Naive B cell (primary cell): ENCODE results near the gene SH3GL3. TPM values are rescaled to one million over a fixed set of nuclear protein-coding genes. Genes with fewer than 3 reads are reported as not detected.

ENCODE experiments used
- ATAC-seq, 2 donors: fragments of 150-1000 bp; cut with Tn5 transposase; 2 replicates each; pipeline ENCODE4 v1.10.0; 2021; ENCODE audit warnings: low read depth in 2 of 2, mild to moderate bottlenecking in 2 of 2, moderate library complexity in 2 of 2
- DNase-seq: peaks from one replicate; pipeline ENCODE4 v3.0.0; 2022
- H3K27ac Mint-ChIP-seq, 6 donors: one replicate each; pipeline ENCODE4 v1.8.0; 2020 to 2022; ENCODE audit warnings: mild to moderate bottlenecking in 6 of 6, mixed read lengths in 6 of 6, moderate library complexity in 5 of 6, inconsistent platforms in 2 of 6
- H3K27me3 Mint-ChIP-seq, 3 donors: one replicate each; pipeline ENCODE4 v1.8.0; 2021 to 2022; ENCODE audit warnings: mixed read lengths in 3 of 3, mild to moderate bottlenecking in 1 of 3
- H3K36me3 Mint-ChIP-seq, 2 donors: one replicate each; pipeline ENCODE4 v1.8.0; 2020 to 2022; ENCODE audit warnings: mixed read lengths in 2 of 2, inconsistent platforms in 1 of 2, mild to moderate bottlenecking in 1 of 2
- H3K4me1 Mint-ChIP-seq, 3 donors: one replicate each; pipeline ENCODE4 v1.8.0; 2020 to 2022; ENCODE audit warnings: mixed read lengths in 3 of 3, inconsistent platforms in 1 of 3, mild to moderate bottlenecking in 1 of 3, moderate library complexity in 1 of 3
- H3K4me3 Mint-ChIP-seq, 8 donors: one replicate each; pipeline ENCODE4 v1.8.0; 2020 to 2022; ENCODE audit warnings: mild to moderate bottlenecking in 8 of 8, mixed read lengths in 8 of 8, moderate library complexity in 8 of 8, inconsistent platforms in 2 of 8
- H3K9me3 Mint-ChIP-seq, 7 donors: one replicate each; pipeline ENCODE4 v1.8.0; 2020 to 2022; ENCODE audit warnings: mixed read lengths in 7 of 7, mild to moderate bottlenecking in 5 of 7, inconsistent platforms in 2 of 7, moderate library complexity in 1 of 7
- polyA plus RNA-seq, 6 donors: library from polyadenylated mRNA; unstranded; fragments of 300-500 nt; fragmentation: Illumina TruSeq; gene quantifications; one replicate each; pipeline ENCODE4 v1.2.3, GENCODE V29; 2021; ENCODE audit warnings: low read depth in 6 of 6

Gene SH3GL3
- not detected for polyA plus RNA-seq

- H3K27me3 Mint-ChIP-seq: peaks cover 40 to 53% (median 51%) of the 10 kb centered on the region in 3 donors
- H3K36me3 Mint-ChIP-seq: no peaks in the 10 kb centered on the region
- DNase-seq (no peak), ATAC-seq (peak in 1 of 2 donors; percentile 21)
- peaks cover 0 to 4% (median 2%) of the 10 kb centered on the region in 7 donors for H3K9me3 Mint-ChIP-seq
- H3K4me1 Mint-ChIP-seq: peaks cover 4 to 17% (median 6%) of the 10 kb centered on the region in 3 donors
- peak within 1 kb of the TSS in 6 of 8 donors; percentile 29 to 76 (median 52) for H3K4me3 Mint-ChIP-seq
- H3K27ac Mint-ChIP-seq: peak within 1 kb of the TSS in 1 of 6 donors; percentile 29
Observed at GRCh38 chr15:83446904-83447709, at the start of gene SH3GL3. Gene SH3GL3, plus strand, starts transcription at chr15:83447341. Its CDS starts 193 bp downstream, at chr15:83447534.

GRCh38 chr15:83398626-83399025, 48.5 kb upstream of the SH3GL3 start:
- peaks cover 0 to 5% (median 0%) of the 10 kb centered on the region in 7 donors for H3K9me3 Mint-ChIP-seq
- H3K4me1 Mint-ChIP-seq: no peaks in the 10 kb centered on the region
- H3K27me3 Mint-ChIP-seq: peaks cover 13 to 37% (median 16%) of the 10 kb centered on the region in 3 donors
- H3K27ac Mint-ChIP-seq: no peak overlapping the region
- H3K4me3 Mint-ChIP-seq: no peak overlapping the region
- no peaks in the 10 kb centered on the region for H3K36me3 Mint-ChIP-seq
- DNase-seq (no peak), ATAC-seq (no peak)

- H3K4me1 Mint-ChIP-seq: no peaks in the 10 kb centered on the region
- no peak overlapping the region for H3K27ac Mint-ChIP-seq
- no peaks in the 10 kb centered on the region for H3K36me3 Mint-ChIP-seq
- ATAC-seq (no peak), DNase-seq (no peak)
- H3K4me3 Mint-ChIP-seq: no peak overlapping the region
- H3K27me3 Mint-ChIP-seq: peaks cover 9 to 22% (median 13%) of the 10 kb centered on the region in 3 donors
- peaks cover 0 to 2% (median 0%) of the 10 kb centered on the region in 7 donors for H3K9me3 Mint-ChIP-seq
Observed at GRCh38 chr15:83404121-83404520, 43.0 kb upstream of the SH3GL3 start.

GRCh38 chr15:83410532-83410931, 36.6 kb upstream of the SH3GL3 start:
- Mint-ChIP-seq H3K36me3 (no peaks in the 10 kb centered on the region), H3K27me3 (peaks cover 0 to 8% (median 5%) of the 10 kb centered on the region in 3 donors), H3K4me1 (peaks cover 0 to 3% (median 0%) of the 10 kb centered on the region in 3 donors), H3K4me3 (no peak overlapping the region), H3K9me3 (peaks cover 0 to 2% (median 0%) of the 10 kb centered on the region in 7 donors), H3K27ac (no peak overlapping the region)
- ATAC-seq: no peak
- DNase-seq: no peak

- H3K27ac Mint-ChIP-seq: no peak overlapping the region
- peaks cover 0 to 3% (median 0%) of the 10 kb centered on the region in 3 donors for H3K4me1 Mint-ChIP-seq
- H3K36me3 Mint-ChIP-seq: no peaks in the 10 kb centered on the region
- no peak for DNase-seq
- H3K9me3 Mint-ChIP-seq: peaks cover 0 to 2% (median 0%) of the 10 kb centered on the region in 7 donors
- ATAC-seq: no peak
- H3K4me3 Mint-ChIP-seq: no peak overlapping the region
- peaks cover 0 to 5% (median 0%) of the 10 kb centered on the region in 3 donors for H3K27me3 Mint-ChIP-seq
Observed at GRCh38 chr15:83413054-83413719, 34.0 kb upstream of the SH3GL3 start.

- H3K9me3 Mint-ChIP-seq: peaks cover 0 to 10% (median 5%) of the 10 kb centered on the region in 7 donors
- H3K27ac Mint-ChIP-seq: peak overlapping the region in 1 of 6 donors; percentile 77
- H3K4me3 Mint-ChIP-seq: no peak overlapping the region
- H3K36me3 Mint-ChIP-seq: peaks cover 0 to 7% of the 10 kb centered on the region in 2 donors
- H3K27me3 Mint-ChIP-seq: peaks cover 20 to 48% (median 34%) of the 10 kb centered on the region in 3 donors
- no peak for ATAC-seq
- DNase-seq: no peak
- H3K4me1 Mint-ChIP-seq: no peaks in the 10 kb centered on the region
Observed at GRCh38 chr15:83422081-83422480, 25.1 kb upstream of the SH3GL3 start.

- Mint-ChIP-seq H3K9me3 (peaks cover 0 to 10% (median 5%) of the 10 kb centered on the region in 7 donors), H3K27ac (peak overlapping the region in 1 of 6 donors; percentile 77), H3K4me3 (no peak overlapping the region), H3K4me1 (no peaks in the 10 kb centered on the region), H3K36me3 (peaks cover 0 to 7% of the 10 kb centered on the region in 2 donors), H3K27me3 (peaks cover 20 to 48% (median 34%) of the 10 kb centered on the region in 3 donors)
- DNase-seq (no peak), ATAC-seq (no peak)
Observed at GRCh38 chr15:83422541-83422940, 24.6 kb upstream of the SH3GL3 start.

GRCh38 chr15:83424101-83424500, 23.0 kb upstream of the SH3GL3 start:
- no peak for DNase-seq
- Mint-ChIP-seq H3K9me3 (peaks cover 2 to 20% (median 11%) of the 10 kb centered on the region in 7 donors), H3K36me3 (peaks cover 0 to 7% of the 10 kb centered on the region in 2 donors), H3K27ac (no peak overlapping the region), H3K4me3 (no peak overlapping the region), H3K4me1 (no peaks in the 10 kb centered on the region), H3K27me3 (peaks cover 21 to 48% (median 34%) of the 10 kb centered on the region in 3 donors)
- ATAC-seq: no peak

- no peak for ATAC-seq
- no peak overlapping the region for H3K27ac Mint-ChIP-seq
- peaks cover 2 to 16% (median 11%) of the 10 kb centered on the region in 7 donors for H3K9me3 Mint-ChIP-seq
- H3K36me3 Mint-ChIP-seq: no peaks in the 10 kb centered on the region
- no peak for DNase-seq
- H3K27me3 Mint-ChIP-seq: peaks cover 17 to 37% (median 27%) of the 10 kb centered on the region in 3 donors
- H3K4me3 Mint-ChIP-seq: no peak overlapping the region
- no peaks in the 10 kb centered on the region for H3K4me1 Mint-ChIP-seq
Observed at GRCh38 chr15:83430441-83430840, 16.7 kb upstream of the SH3GL3 start.

GRCh38 chr15:83431521-83431920, 15.6 kb upstream of the SH3GL3 start:
- peak overlapping the region in 1 of 6 donors; percentile 36 for H3K27ac Mint-ChIP-seq
- peak overlapping the region in 1 of 8 donors; percentile 61 for H3K4me3 Mint-ChIP-seq
- ATAC-seq (no peak), DNase-seq (no peak)
- no peaks in the 10 kb centered on the region for H3K4me1 Mint-ChIP-seq
- peaks cover 20 to 37% (median 22%) of the 10 kb centered on the region in 3 donors for H3K27me3 Mint-ChIP-seq
- H3K9me3 Mint-ChIP-seq: peaks cover 2 to 15% (median 9%) of the 10 kb centered on the region in 7 donors
- no peaks in the 10 kb centered on the region for H3K36me3 Mint-ChIP-seq

- DNase-seq: no peak
- Mint-ChIP-seq H3K4me3 (no peak overlapping the region), H3K36me3 (no peaks in the 10 kb centered on the region), H3K9me3 (peaks cover 0 to 4% (median 0%) of the 10 kb centered on the region in 7 donors), H3K27ac (no peak overlapping the region), H3K27me3 (peaks cover 27 to 45% (median 34%) of the 10 kb centered on the region in 3 donors), H3K4me1 (peaks cover 0 to 7% (median 2%) of the 10 kb centered on the region in 3 donors)
- no peak for ATAC-seq
Observed at GRCh38 chr15:83435202-83435601, 11.9 kb upstream of the SH3GL3 start.

GRCh38 chr15:83435782-83436181, 11.4 kb upstream of the SH3GL3 start:
- ATAC-seq (no peak), DNase-seq (no peak)
- Mint-ChIP-seq H3K4me1 (peaks cover 0 to 7% (median 2%) of the 10 kb centered on the region in 3 donors), H3K4me3 (no peak overlapping the region), H3K27me3 (peaks cover 29 to 46% (median 34%) of the 10 kb centered on the region in 3 donors), H3K27ac (no peak overlapping the region), H3K36me3 (no peaks in the 10 kb centered on the region), H3K9me3 (peaks cover 0 to 3% (median 0%) of the 10 kb centered on the region in 7 donors)

GRCh38 chr15:83436513-83437158, 10.5 kb upstream of the SH3GL3 start:
- peak overlapping the region in 1 of 6 donors; percentile 73 for H3K27ac Mint-ChIP-seq
- no peak for DNase-seq
- H3K9me3 Mint-ChIP-seq: peaks cover 0 to 3% (median 0%) of the 10 kb centered on the region in 7 donors
- H3K4me3 Mint-ChIP-seq: no peak overlapping the region
- no peak for ATAC-seq
- peaks cover 0 to 7% (median 2%) of the 10 kb centered on the region in 3 donors for H3K4me1 Mint-ChIP-seq
- H3K36me3 Mint-ChIP-seq: no peaks in the 10 kb centered on the region
- peaks cover 31 to 43% (median 34%) of the 10 kb centered on the region in 3 donors for H3K27me3 Mint-ChIP-seq
